Muscle layer of colon (tissue), 2 donors: ENCODE data around the gene DCLK3.
A peak's percentile ranks its signal among the peaks of the same experiment; 100 is the strongest.

ENCODE experiments used
- H3K27ac ChIP-seq: one replicate; pipeline ENCODE4 v1.7.0; 2013; ENCODE audit warnings: low read depth, mild to moderate bottlenecking, low read length, moderate library complexity
- H3K27me3 ChIP-seq, 2 donors: one replicate each; pipeline ENCODE4 v1.7.0; 2013; ENCODE audit warnings: low read length in 2 of 2, mild to moderate bottlenecking in 2 of 2; ENCODE audit not compliant: insufficient read depth in 2 of 2, control insufficient read depth in 1 of 2
- H3K36me3 ChIP-seq: one replicate; pipeline ENCODE4 v1.7.0; 2013; ENCODE audit warnings: mild to moderate bottlenecking, low read length; ENCODE audit not compliant: insufficient read depth
- H3K4me1 ChIP-seq: one replicate; pipeline ENCODE4 v1.7.0; 2013; ENCODE audit warnings: mild to moderate bottlenecking, low read length; ENCODE audit not compliant: insufficient read depth
- H3K4me3 ChIP-seq, 2 donors: one replicate each; pipeline ENCODE4 v1.7.0; 2013; ENCODE audit warnings: low read length in 2 of 2, low read depth in 1 of 2, mild to moderate bottlenecking in 1 of 2, moderate library complexity in 1 of 2
- H3K9ac ChIP-seq: one replicate; pipeline ENCODE4 v1.7.0; 2013; ENCODE audit warnings: low read length
- H3K9me3 ChIP-seq: one replicate; pipeline ENCODE4 v1.7.0; 2013; ENCODE audit warnings: mild to moderate bottlenecking, low read length
- donor health status: abdominal sarcoma.
- donor health status: Adenocarcinoma of cecum.

The DCLK3 gene

DNA sequence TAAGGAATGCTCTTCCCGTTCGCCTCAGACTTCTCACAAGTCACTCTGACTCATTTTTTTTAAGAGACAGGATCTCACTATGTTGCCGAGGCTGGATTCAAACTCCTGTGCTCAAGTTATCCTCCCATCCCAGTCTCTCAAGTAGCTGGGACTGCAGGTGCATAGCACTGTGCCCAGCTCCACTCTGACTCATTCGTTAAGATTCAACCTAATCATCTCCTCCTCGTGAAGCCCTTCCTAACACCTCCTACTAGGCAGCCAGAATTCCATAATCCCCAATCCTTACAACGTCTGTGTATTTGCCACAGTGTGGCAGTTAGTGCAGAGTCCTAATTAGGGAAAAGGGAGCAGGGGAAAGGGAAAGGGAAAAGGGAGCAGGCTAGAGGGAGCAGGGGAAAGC, 26.4 kb upstream of the DCLK3 start:
- Histone ChIP-seq H3K27ac (no peak overlapping the region), H3K4me3 (no peak overlapping the region), H3K27me3 (no peaks in the 10 kb centered on the region)

DNA sequence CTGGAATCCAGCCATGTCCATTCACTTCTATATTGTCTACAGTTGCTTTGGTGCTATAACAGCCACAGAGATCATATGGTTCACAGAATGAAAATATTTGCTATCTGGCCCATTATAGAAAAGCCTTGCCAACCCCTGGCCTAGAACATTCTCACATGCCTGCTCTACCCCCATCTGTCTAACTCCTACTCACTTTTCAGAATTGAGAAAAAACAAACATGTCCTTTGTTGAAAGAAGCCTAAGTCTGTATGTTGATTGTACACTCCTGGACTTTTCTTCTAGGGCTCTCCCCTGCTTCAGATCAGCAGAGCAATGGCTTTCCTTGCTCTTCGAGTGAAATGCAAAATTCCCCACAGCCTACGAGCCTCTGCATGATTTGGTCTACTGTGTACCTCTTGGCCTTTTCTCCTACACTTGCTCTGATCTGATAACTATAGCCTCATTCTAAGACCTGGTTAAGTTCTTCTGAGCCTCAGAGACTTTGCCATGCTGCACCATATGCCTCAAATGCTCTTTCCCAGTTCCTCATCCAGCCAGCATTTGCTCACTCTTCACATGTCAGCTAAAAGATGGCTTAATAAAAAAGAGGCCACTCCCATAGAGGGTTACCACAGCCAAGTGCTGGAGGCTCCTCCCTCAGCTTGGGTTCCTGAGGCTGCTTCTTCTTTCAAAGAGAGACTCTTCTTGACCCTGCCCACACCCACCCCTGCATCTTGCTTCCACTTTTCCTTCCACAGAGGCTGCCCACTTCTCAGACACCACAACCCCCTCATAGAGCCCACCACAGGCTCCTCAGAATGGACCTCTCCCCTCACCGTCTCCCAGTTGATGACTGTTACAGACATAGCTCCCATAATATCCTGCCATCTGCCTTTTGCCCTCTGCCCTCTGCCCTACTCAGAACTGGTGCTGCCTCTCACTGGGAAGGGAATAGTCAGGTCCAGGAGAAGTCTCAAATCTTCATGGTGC, 22.9 kb upstream of the DCLK3 start:
- no peaks in the 10 kb centered on the region for H3K27me3 ChIP-seq
- H3K4me1 ChIP-seq = no peaks in the 10 kb centered on the region
- H3K9ac ChIP-seq = no peak overlapping the region
- no peak overlapping the region for H3K27ac ChIP-seq
- no peaks in the 10 kb centered on the region for H3K9me3 ChIP-seq
- H3K36me3 ChIP-seq = no peaks in the 10 kb centered on the region
- H3K4me3 ChIP-seq = no peak overlapping the region

More for the DNA sequence above, 26.4 kb upstream of the DCLK3 start:
- Histone ChIP-seq H3K4me1 (no peaks in the 10 kb centered on the region), H3K9ac (no peak overlapping the region), H3K9me3 (no peaks in the 10 kb centered on the region), H3K36me3 (no peaks in the 10 kb centered on the region)

DNA sequence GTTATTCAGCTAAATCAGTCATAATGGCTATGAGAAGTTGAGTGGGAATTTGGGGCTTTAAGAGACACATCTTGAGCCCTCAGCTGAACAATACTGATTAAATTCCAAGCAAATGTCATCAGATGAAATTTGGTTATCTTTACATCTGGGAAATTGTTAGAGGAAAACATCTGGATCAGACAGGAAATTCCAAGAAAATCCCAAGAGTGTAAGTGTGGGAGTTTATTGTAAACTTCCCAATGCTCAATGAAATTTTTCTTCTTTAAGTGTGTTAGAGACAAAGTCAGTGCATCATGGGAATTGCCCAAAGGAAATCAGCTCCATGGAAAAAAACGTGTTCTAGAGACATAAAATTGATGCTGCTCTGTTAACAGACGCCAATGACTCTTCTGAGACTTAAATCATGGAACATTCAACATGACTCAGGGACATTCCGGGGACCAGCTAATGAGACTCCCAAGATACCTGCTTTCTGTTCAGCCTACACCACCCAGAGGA, 19.8 kb upstream of the DCLK3 start:
- no peaks in the 10 kb centered on the region for H3K9me3 ChIP-seq
- H3K36me3 ChIP-seq = no peaks in the 10 kb centered on the region
- no peaks in the 10 kb centered on the region for H3K4me1 ChIP-seq
- H3K27ac ChIP-seq = no peak overlapping the region
- H3K4me3 ChIP-seq = no peak overlapping the region
- no peak overlapping the region for H3K9ac ChIP-seq
- H3K27me3 ChIP-seq = no peaks in the 10 kb centered on the region

GRCh38 chr3:36777424-36778218, 13.3 kb upstream of the DCLK3 start:
- Histone ChIP-seq H3K27ac (no peak overlapping the region), H3K9me3 (no peaks in the 10 kb centered on the region), H3K4me1 (peaks cover 7% of the 10 kb centered on the region), H3K4me3 (no peak overlapping the region), H3K27me3 (no peaks in the 10 kb centered on the region), H3K9ac (no peak overlapping the region), H3K36me3 (no peaks in the 10 kb centered on the region)

DNA sequence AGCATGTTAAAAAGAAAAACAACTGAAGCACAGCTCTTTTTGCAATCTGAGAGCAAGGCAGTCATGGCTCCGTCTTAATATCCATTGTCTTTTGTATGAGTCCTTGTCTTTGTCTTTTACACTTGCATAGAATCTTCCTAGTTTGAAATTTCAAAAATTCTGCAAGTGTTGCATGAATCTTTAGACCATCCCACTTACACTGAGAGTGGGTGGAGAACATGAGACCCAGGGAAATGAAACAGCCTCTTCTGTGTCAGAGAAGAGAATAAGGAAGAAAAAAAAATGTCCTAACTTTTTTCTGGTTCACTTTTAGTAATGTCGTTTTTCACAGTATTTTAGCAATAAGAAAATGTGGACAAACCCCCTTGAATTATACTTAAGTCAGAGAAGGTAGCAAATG, 12.1 kb upstream of the DCLK3 start:
- no peak overlapping the region for H3K9ac ChIP-seq
- H3K27ac ChIP-seq = no peak overlapping the region
- H3K4me3 ChIP-seq = no peak overlapping the region
- H3K27me3 ChIP-seq = no peaks in the 10 kb centered on the region
- no peaks in the 10 kb centered on the region for H3K36me3 ChIP-seq
- H3K4me1 ChIP-seq = peaks cover 7% of the 10 kb centered on the region
- no peaks in the 10 kb centered on the region for H3K9me3 ChIP-seq

DNA sequence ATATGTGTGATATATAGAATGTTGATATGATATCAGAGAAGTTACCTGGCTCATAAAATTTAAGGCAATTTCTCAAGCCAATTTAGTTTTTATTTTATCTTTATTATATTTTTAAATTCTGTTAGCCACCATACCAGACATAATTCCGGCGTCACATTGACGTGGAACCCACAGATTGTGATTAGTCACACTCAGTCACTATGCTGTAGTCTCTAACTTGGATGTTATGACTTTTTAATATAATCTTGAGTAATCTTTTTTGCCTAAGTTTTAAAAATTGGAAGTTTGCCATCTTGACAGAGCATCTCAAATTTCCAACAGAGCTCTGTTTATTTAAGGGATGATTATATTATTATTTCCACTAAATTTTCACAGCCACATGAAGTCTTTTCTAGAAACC, 9.7 kb upstream of the DCLK3 start:
- H3K27ac ChIP-seq = no peak overlapping the region
- peaks cover 7% of the 10 kb centered on the region for H3K4me1 ChIP-seq
- no peaks in the 10 kb centered on the region for H3K36me3 ChIP-seq
- H3K27me3 ChIP-seq = no peaks in the 10 kb centered on the region
- H3K4me3 ChIP-seq = no peak overlapping the region
- no peaks in the 10 kb centered on the region for H3K9me3 ChIP-seq
- H3K9ac ChIP-seq = no peak overlapping the region

- Histone ChIP-seq H3K36me3 (no peaks in the 10 kb centered on the region), H3K9ac (no peak overlapping the region), H3K4me3 (no peak overlapping the region), H3K9me3 (no peaks in the 10 kb centered on the region), H3K4me1 (peaks cover 7% of the 10 kb centered on the region), H3K27me3 (no peaks in the 10 kb centered on the region), H3K27ac (no peak overlapping the region)
Measured at GRCh38 chr3:36771931-36772330, 7.6 kb upstream of the DCLK3 start.

DNA sequence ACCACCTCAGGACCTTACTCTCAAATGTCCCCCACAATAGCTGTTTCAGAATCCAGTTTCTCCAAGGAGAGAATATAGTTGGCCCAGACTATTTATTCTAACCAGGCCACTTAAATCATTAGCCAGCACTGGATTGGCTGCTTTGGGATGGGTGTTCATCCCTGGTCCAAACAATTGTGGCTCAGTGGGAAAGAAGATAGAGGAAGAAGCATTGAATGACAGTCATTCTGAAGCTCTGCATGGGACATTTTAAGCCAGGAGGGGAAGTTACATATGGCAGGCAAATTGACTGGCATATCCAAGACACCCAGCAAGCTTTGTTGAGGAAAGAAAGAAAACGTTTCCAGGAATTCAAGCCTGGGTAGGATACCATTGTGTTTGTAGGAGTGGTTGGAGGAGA, 5.6 kb upstream of the DCLK3 start:
- H3K4me1 ChIP-seq = peaks cover 1% of the 10 kb centered on the region
- no peaks in the 10 kb centered on the region for H3K9me3 ChIP-seq
- no peak overlapping the region for H3K9ac ChIP-seq
- no peak overlapping the region for H3K27ac ChIP-seq
- H3K27me3 ChIP-seq = peaks cover 0 to 6% of the 10 kb centered on the region in 2 donors
- no peak overlapping the region for H3K4me3 ChIP-seq
- no peaks in the 10 kb centered on the region for H3K36me3 ChIP-seq

DNA sequence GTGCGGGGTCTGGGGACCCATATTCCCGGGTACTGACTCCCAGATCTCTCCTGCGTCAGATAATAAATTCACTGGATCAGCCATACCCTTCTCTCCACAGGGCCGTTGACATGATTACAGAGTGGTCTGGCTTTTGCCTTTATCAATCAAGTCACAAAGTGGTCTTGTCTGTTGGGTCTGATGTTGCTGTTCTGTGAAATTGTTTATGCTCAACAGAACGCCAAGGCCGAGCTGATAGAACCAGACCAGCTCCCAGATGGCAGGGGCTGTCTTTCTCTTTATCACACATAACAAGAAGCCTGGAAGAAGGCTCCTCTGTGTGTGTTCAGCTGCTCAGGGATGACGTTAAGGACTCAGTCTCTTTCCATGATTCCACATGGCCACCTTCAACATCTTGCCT, 751 bp upstream of the DCLK3 start:
- Histone ChIP-seq H3K27ac (no peak overlapping the region), H3K9ac (no peak overlapping the region), H3K4me3 (no peak overlapping the region), H3K36me3 (no peaks in the 10 kb centered on the region), H3K27me3 (peaks cover 16 to 24% of the 10 kb centered on the region in 2 donors), H3K9me3 (no peaks in the 10 kb centered on the region), H3K4me1 (no peaks in the 10 kb centered on the region)

GRCh38 chr3:36764704-36765038, 318 bp upstream of the DCLK3 start:
- H3K9ac ChIP-seq = no peak overlapping the region
- no peak overlapping the region for H3K27ac ChIP-seq
- H3K36me3 ChIP-seq = no peaks in the 10 kb centered on the region
- H3K4me1 ChIP-seq = no peaks in the 10 kb centered on the region
- H3K27me3 ChIP-seq = peaks cover 16 to 24% of the 10 kb centered on the region in 2 donors
- no peak overlapping the region for H3K4me3 ChIP-seq
- H3K9me3 ChIP-seq = no peaks in the 10 kb centered on the region

GRCh38 chr3:36762918-36763849, 1.2 kb downstream of the DCLK3 start:
- H3K27ac ChIP-seq = no peak overlapping the region
- H3K27me3 ChIP-seq = peaks cover 16 to 24% of the 10 kb centered on the region in 2 donors
- H3K9me3 ChIP-seq = no peaks in the 10 kb centered on the region
- no peak overlapping the region for H3K9ac ChIP-seq
- H3K36me3 ChIP-seq = no peaks in the 10 kb centered on the region
- peak overlapping the region in 1 of 2 donors; percentile 14 for H3K4me3 ChIP-seq
- H3K4me1 ChIP-seq = no peaks in the 10 kb centered on the region
